ENCODE measurements around the gene STAMBP.
A peak's percentile ranks its signal among the peaks of the same experiment; 100 is the strongest.

Gene STAMBP

GRCh38 chr2:73922681-73923080 lies 93.9 kb downstream of the STAMBP start:
- Histone ChIP-seq H3K4me1 (ENCODE audit: insufficient read depth, low read length, poor library complexity, severe bottlenecking) (peaks cover 23% of the 10 kb centered on the region), H3K9me2 (replicated peaks; ENCODE audit: low read depth, low read length) (no peaks in the 10 kb centered on the region), H3K79me2 (ENCODE audit: insufficient read depth, low read length) (peaks cover 14% of the 10 kb centered on the region), H3K9ac (ENCODE audit: low read depth, low read length, poor library complexity, severe bottlenecking) (no peak overlapping the region), H3F3A (ENCODE audit: low read depth) (no peaks in the 10 kb centered on the region), H3K4me3 (ENCODE audit: low read length, poor library complexity, severe bottlenecking) (no peak overlapping the region), H3K4me2 (ENCODE audit: low read depth, low read length, poor library complexity, severe bottlenecking) (no peak overlapping the region), H3K9me3 (ENCODE audit: insufficient read depth, low read depth, low read length) (no peaks in the 10 kb centered on the region), H2AFZ (ENCODE audit: low read length) (0 out of 2 replicates have a peak overlapping the region, but pooled peaks have one; percentile 1), H4K20me1 (ENCODE audit: insufficient read depth, low read length, poor library complexity, severe bottlenecking) (peaks cover 5% of the 10 kb centered on the region), H3K36me3 (ENCODE audit: insufficient read depth, low read length) (no peaks in the 10 kb centered on the region), H3K27me3 (ENCODE audit: insufficient read depth, low read length, poor library complexity, severe bottlenecking) (no peaks in the 10 kb centered on the region)
- TF ChIP-seq EZH2phosphoT487 (IDR thresholded peaks at IDR 0.05; ENCODE audit: borderline replicate concordance) (no peak), CTCF (conservative IDR thresholded peaks at IDR 0.05; ENCODE audit: low read length) (no peak)

Data from Loucy (cell line).